Measurements from ENCODE around the gene PTAFR.

PTAFR gene

DNA sequence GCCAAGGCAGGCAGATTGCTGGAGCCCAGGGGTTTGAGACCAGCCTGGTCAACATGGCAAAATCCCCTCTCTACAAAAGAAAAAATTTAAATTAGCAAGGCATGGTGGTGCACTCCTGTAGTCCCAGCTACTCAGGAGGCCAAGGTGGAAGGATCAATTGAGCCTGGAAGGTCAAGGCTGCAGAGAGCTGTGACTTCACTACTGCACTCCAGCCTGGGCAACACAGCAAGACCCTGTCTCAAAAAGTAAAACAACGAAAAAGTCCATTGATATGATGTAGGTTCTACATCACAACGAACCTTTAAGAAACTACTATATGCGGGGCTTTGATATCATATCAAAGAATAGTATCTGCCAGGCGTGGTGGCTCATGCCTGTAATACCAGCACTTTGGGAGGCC is 20.9 kb downstream of the PTAFR start:
- Histone ChIP-seq H2BK120ac (ENCODE audit: low read depth, low read length) (no peak overlapping the region), H3K4me2 (ENCODE audit: low read length) (no peak overlapping the region), H3K27ac (ENCODE audit: low read depth, low read length) (no peak overlapping the region), H3K4me1 (ENCODE audit: control insufficient read depth, low read depth, low read length) (no peaks in the 10 kb centered on the region), H2BK15ac (replicated peaks; ENCODE audit: low read depth) (no peak overlapping the region), H2AK5ac (ENCODE audit: low read length) (no peak overlapping the region), H4K5ac (ENCODE audit: low read length) (no peak overlapping the region), H3K36me3 (ENCODE audit: control insufficient read depth, insufficient read depth, low read length) (no peaks in the 10 kb centered on the region), H3K79me1 (ENCODE audit: low read length) (no peaks in the 10 kb centered on the region), H3K18ac (ENCODE audit: low read length) (no peak overlapping the region), H3K4me3 (ENCODE audit: low read length) (no peak overlapping the region), H2BK5ac (ENCODE audit: low read length) (no peak overlapping the region), H3K27me3 (ENCODE audit: insufficient read depth, low read length, poor library complexity) (no peaks in the 10 kb centered on the region), H3K23ac (ENCODE audit: low read length) (no peak overlapping the region), H3K56ac (ENCODE audit: low read length) (no peak overlapping the region), H4K8ac (ENCODE audit: low read depth, low read length) (no peak overlapping the region), H3K79me2 (ENCODE audit: control insufficient read depth, insufficient read depth, low read length) (no peaks in the 10 kb centered on the region), H3K9ac (ENCODE audit: low read length) (no peak overlapping the region), H3K4ac (ENCODE audit: low read depth, low read length) (no peak overlapping the region)
- no CpG with 5 or more reads among the region's 4 CpGs for WGBS (ENCODE audit: extremely low coverage, insufficient coverage, low lambda C conversion rate)
- DNase-seq, result no peak

GRCh38 chr1:28154078-28154594 is 22.4 kb downstream of the PTAFR start:
- Histone ChIP-seq H3K4me1 (ENCODE audit: control insufficient read depth, low read depth, low read length) (no peaks in the 10 kb centered on the region), H3K27ac (ENCODE audit: low read depth, low read length) (no peak overlapping the region), H3K23ac (ENCODE audit: low read length) (no peak overlapping the region), H2BK5ac (ENCODE audit: low read length) (no peak overlapping the region), H3K4me2 (ENCODE audit: low read length) (no peak overlapping the region), H4K8ac (ENCODE audit: low read depth, low read length) (no peak overlapping the region), H3K9ac (ENCODE audit: low read length) (no peak overlapping the region), H3K4me3 (ENCODE audit: low read length) (no peak overlapping the region), H3K79me2 (ENCODE audit: control insufficient read depth, insufficient read depth, low read length) (no peaks in the 10 kb centered on the region), H3K56ac (ENCODE audit: low read length) (no peak overlapping the region), H3K4ac (ENCODE audit: low read depth, low read length) (no peak overlapping the region), H2BK15ac (replicated peaks; ENCODE audit: low read depth) (no peak overlapping the region), H4K5ac (ENCODE audit: low read length) (no peak overlapping the region), H3K18ac (ENCODE audit: low read length) (no peak overlapping the region), H3K79me1 (ENCODE audit: low read length) (no peaks in the 10 kb centered on the region), H2AK5ac (ENCODE audit: low read length) (no peak overlapping the region), H3K36me3 (ENCODE audit: control insufficient read depth, insufficient read depth, low read length) (no peaks in the 10 kb centered on the region), H2BK120ac (ENCODE audit: low read depth, low read length) (no peak overlapping the region), H3K27me3 (ENCODE audit: insufficient read depth, low read length, poor library complexity) (no peaks in the 10 kb centered on the region)
- no CpG with 5 or more reads among the region's 9 CpGs for WGBS (ENCODE audit: extremely low coverage, insufficient coverage, low lambda C conversion rate)
- DNase-seq, result no peak

- H2BK5ac ChIP-seq (ENCODE audit: low read length), result no peak overlapping the region
- H3K9ac ChIP-seq (ENCODE audit: low read length), result no peak overlapping the region
- no peak overlapping the region for H3K4me3 ChIP-seq (ENCODE audit: low read length)
- H3K79me1 ChIP-seq (ENCODE audit: low read length), result no peaks in the 10 kb centered on the region
- no peak overlapping the region for H2AK5ac ChIP-seq (ENCODE audit: low read length)
- H3K4ac ChIP-seq (ENCODE audit: low read depth, low read length), result no peak overlapping the region
- H4K8ac ChIP-seq (ENCODE audit: low read depth, low read length), result no peak overlapping the region
- H3K27ac ChIP-seq (ENCODE audit: low read depth, low read length), result no peak overlapping the region
- H3K79me2 ChIP-seq (ENCODE audit: control insufficient read depth, insufficient read depth, low read length), result no peaks in the 10 kb centered on the region
- no peak overlapping the region for H3K23ac ChIP-seq (ENCODE audit: low read length)
- no peaks in the 10 kb centered on the region for H3K36me3 ChIP-seq (ENCODE audit: control insufficient read depth, insufficient read depth, low read length)
- WGBS (ENCODE audit: extremely low coverage, insufficient coverage, low lambda C conversion rate), result no CpG with 5 or more reads among the region's 23 CpGs
- H3K4me1 ChIP-seq (ENCODE audit: control insufficient read depth, low read depth, low read length), result peaks cover 6% of the 10 kb centered on the region
- DNase-seq, result no peak
- H3K4me2 ChIP-seq (ENCODE audit: low read length), result no peak overlapping the region
- no peak overlapping the region for H4K5ac ChIP-seq (ENCODE audit: low read length)
- H3K56ac ChIP-seq (ENCODE audit: low read length), result no peak overlapping the region
- H3K27me3 ChIP-seq (ENCODE audit: insufficient read depth, low read length, poor library complexity), result no peaks in the 10 kb centered on the region
- H2BK120ac ChIP-seq (ENCODE audit: low read depth, low read length), result no peak overlapping the region
- H3K18ac ChIP-seq (ENCODE audit: low read length), result no peak overlapping the region
- no peak overlapping the region for H2BK15ac ChIP-seq (replicated peaks; ENCODE audit: low read depth)
These were observed 26.2 kb downstream of the PTAFR start for GRCh38 chr1:28150125-28150780.

- Histone ChIP-seq H3K79me2 (ENCODE audit: control insufficient read depth, insufficient read depth, low read length) (no peaks in the 10 kb centered on the region), H3K79me1 (ENCODE audit: low read length) (no peaks in the 10 kb centered on the region), H3K27ac (ENCODE audit: low read depth, low read length) (no peak overlapping the region), H4K8ac (ENCODE audit: low read depth, low read length) (no peak overlapping the region), H3K4me1 (ENCODE audit: control insufficient read depth, low read depth, low read length) (peaks cover 6% of the 10 kb centered on the region), H3K56ac (ENCODE audit: low read length) (no peak overlapping the region), H3K4ac (ENCODE audit: low read depth, low read length) (no peak overlapping the region), H4K5ac (ENCODE audit: low read length) (no peak overlapping the region), H3K18ac (ENCODE audit: low read length) (no peak overlapping the region), H2BK15ac (replicated peaks; ENCODE audit: low read depth) (no peak overlapping the region), H2AK5ac (ENCODE audit: low read length) (no peak overlapping the region), H3K36me3 (ENCODE audit: control insufficient read depth, insufficient read depth, low read length) (no peaks in the 10 kb centered on the region), H3K4me2 (ENCODE audit: low read length) (no peak overlapping the region), H3K4me3 (ENCODE audit: low read length) (no peak overlapping the region), H3K23ac (ENCODE audit: low read length) (no peak overlapping the region), H3K27me3 (ENCODE audit: insufficient read depth, low read length, poor library complexity) (no peaks in the 10 kb centered on the region), H2BK5ac (ENCODE audit: low read length) (no peak overlapping the region), H2BK120ac (ENCODE audit: low read depth, low read length) (no peak overlapping the region), H3K9ac (ENCODE audit: low read length) (no peak overlapping the region)
- WGBS (ENCODE audit: extremely low coverage, insufficient coverage, low lambda C conversion rate), result no CpG with 5 or more reads among the region's 1 CpG
- DNase-seq, result no peak
These were observed 27.7 kb downstream of the PTAFR start for GRCh38 chr1:28148880-28149195.

GRCh38 chr1:28147264-28148094 is 29.0 kb downstream of the PTAFR start:
- no peak overlapping the region for H3K9ac ChIP-seq (ENCODE audit: low read length)
- no peak overlapping the region for H2BK120ac ChIP-seq (ENCODE audit: low read depth, low read length)
- H4K5ac ChIP-seq (ENCODE audit: low read length), result no peak overlapping the region
- no peak overlapping the region for H2BK15ac ChIP-seq (replicated peaks; ENCODE audit: low read depth)
- H3K18ac ChIP-seq (ENCODE audit: low read length), result no peak overlapping the region
- no CpG with 5 or more reads among the region's 16 CpGs for WGBS (ENCODE audit: extremely low coverage, insufficient coverage, low lambda C conversion rate)
- peak overlapping the region; percentile 47 for H3K56ac ChIP-seq (ENCODE audit: low read length)
- no peak overlapping the region for H3K23ac ChIP-seq (ENCODE audit: low read length)
- H3K27me3 ChIP-seq (ENCODE audit: insufficient read depth, low read length, poor library complexity), result no peaks in the 10 kb centered on the region
- H4K8ac ChIP-seq (ENCODE audit: low read depth, low read length), result no peak overlapping the region
- no peaks in the 10 kb centered on the region for H3K36me3 ChIP-seq (ENCODE audit: control insufficient read depth, insufficient read depth, low read length)
- H2AK5ac ChIP-seq (ENCODE audit: low read length), result no peak overlapping the region
- H3K4me2 ChIP-seq (ENCODE audit: low read length), result no peak overlapping the region
- no peak overlapping the region for H3K27ac ChIP-seq (ENCODE audit: low read depth, low read length)
- H3K79me2 ChIP-seq (ENCODE audit: control insufficient read depth, insufficient read depth, low read length), result no peaks in the 10 kb centered on the region
- no peaks in the 10 kb centered on the region for H3K79me1 ChIP-seq (ENCODE audit: low read length)
- H3K4me1 ChIP-seq (ENCODE audit: control insufficient read depth, low read depth, low read length), result peaks cover 6% of the 10 kb centered on the region
- H3K4ac ChIP-seq (ENCODE audit: low read depth, low read length), result no peak overlapping the region
- peak overlapping the region; percentile 49 for H2BK5ac ChIP-seq (ENCODE audit: low read length)
- peak; percentile 51 for DNase-seq
- H3K4me3 ChIP-seq (ENCODE audit: low read length), result no peak overlapping the region
